Camera-type eye (tissue), 1 donor: ENCODE measurements around the gene FTMT. TPM values are rescaled to one million over a fixed set of nuclear protein-coding genes. Genes with fewer than 3 reads are reported as not detected.

Experiments
- total RNA-seq: library from RNA; depleted of rRNA; stranded (reverse); fragments of >200 nt; gene quantifications from one replicate; pipeline ENCODE4 v1.2.3, GENCODE V29; 2014

Gene FTMT
- total RNA-seq: not detected

DNA sequence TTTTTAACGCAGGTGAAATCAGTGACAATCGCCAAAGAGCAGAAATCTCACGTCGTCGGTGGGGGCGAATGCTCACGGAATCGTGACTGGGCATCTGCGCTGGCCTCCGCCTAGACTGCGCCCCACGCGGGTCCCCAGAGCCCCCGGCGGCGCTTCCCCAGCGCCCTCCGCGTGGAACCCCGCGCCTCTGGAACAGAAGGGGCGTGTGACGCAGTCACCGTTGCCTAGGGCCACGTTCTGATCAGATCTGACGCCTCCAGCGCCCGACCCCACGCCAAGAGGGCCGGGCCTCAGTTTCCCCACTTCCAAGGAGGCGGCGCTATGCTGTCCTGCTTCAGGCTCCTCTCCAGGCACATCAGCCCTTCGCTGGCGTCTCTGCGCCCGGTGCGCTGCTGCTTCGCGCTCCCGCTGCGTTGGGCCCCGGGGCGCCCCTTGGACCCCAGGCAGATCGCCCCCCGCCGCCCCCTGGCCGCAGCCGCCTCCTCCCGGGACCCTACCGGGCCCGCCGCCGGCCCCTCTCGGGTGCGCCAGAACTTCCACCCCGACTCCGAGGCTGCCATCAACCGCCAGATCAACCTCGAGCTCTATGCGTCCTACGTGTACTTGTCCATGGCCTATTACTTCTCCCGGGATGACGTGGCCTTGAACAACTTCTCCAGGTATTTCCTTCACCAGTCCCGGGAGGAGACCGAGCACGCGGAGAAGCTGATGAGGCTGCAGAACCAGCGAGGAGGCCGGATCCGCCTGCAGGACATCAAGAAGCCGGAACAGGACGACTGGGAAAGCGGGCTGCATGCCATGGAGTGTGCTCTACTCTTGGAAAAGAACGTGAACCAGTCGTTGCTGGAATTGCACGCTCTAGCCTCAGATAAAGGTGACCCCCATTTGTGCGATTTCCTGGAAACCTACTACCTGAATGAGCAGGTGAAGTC lies at the start of gene FTMT:
Gene FTMT, plus strand, starts transcription at position 240 of the 932 bp plus-strand sequence. Its CDS starts 82 bp downstream, at position 322.

Other genes starting within 250 kb of the FTMT start
- gene SRFBP1, start 110.1 kb downstream of the FTMT start, total RNA-seq: 29.5 TPM
- gene LOX, start 226.4 kb downstream of the FTMT start, total RNA-seq: 85.4 TPM